ENCODE results near the gene GATA3. TPM values are rescaled to one million over a fixed set of nuclear protein-coding genes. Genes with fewer than 3 reads are reported as not detected.

GATA3 gene
- total RNA-seq, 1 donor from 2014 or later, result 17.6 TPM

DNA sequence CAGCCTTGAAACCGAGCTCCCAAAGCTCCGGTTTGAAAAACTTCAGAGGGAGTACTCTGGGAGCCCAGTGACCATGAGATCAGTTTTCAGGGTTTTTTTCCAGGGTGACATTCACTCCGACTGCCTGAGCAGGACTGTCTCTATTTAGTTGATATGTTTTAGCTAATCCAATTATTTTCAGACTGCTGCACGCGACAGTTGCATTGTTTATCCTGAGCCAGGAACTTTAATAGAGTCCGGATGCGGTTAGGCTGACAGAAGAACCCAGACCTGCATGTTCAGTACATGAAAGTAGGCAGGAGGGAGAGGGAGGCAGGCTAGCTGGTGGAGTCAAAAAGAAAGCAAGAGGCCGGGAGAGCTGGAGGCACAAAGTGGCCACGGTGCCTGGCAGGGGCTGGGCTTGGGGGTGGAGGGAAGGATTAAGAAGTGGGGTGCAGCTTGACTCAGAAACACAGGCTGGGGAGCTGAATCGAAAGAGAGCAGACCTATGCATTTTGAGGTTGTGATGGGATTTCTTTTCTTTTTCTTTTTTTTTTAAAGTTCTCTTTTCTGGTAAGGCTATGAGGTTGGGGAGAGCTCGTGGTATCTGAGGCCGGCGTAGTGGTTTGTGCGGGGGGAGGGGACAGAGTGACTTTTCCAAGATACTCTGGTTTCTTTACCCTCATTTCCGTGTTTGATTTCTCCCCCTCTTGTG, 5.7 kb downstream of the GATA3 start:
- Histone ChIP-seq H3K36me3 (ENCODE audit: insufficient read depth, low read length) (no peaks in the 10 kb centered on the region), H3K4me3 (ENCODE audit: insufficient read depth, low read depth, low read length) (peak overlapping the region; percentile 35), H3K9ac (ENCODE audit: low read length) (peak overlapping the region; percentile 8), H2AFZ (ENCODE audit: low read depth, low read length) (peak overlapping the region; percentile 62), H3K9me3 (ENCODE audit: insufficient read depth, low read depth, low read length) (no peaks in the 10 kb centered on the region), H3K4me1 (ENCODE audit: insufficient read depth, low read length) (peaks cover 21% of the 10 kb centered on the region), H3K27me3 (ENCODE audit: insufficient read depth, low read length) (peaks cover 44% of the 10 kb centered on the region), H4K20me1 (ENCODE audit: insufficient read depth, low read length) (no peaks in the 10 kb centered on the region), H3K27ac (ENCODE audit: low read depth, low read length) (peak overlapping the region; percentile 13), H3K79me2 (ENCODE audit: insufficient read depth, low read length) (no peaks in the 10 kb centered on the region), H3K4me2 (ENCODE audit: low read length) (peak overlapping the region; percentile 85)
- no peak for FAIRE-seq
- TF ChIP-seq EZH2 (IDR thresholded peaks at IDR 0.05; ENCODE audit: insufficient read depth, low read length), result no peak
- H3K4me1 Mint-ChIP-seq (ENCODE audit: low read depth, unreplicated experiment), result peaks cover 56% of the 10 kb centered on the region
- peak overlapping the region; percentile 80 for H3K27ac Mint-ChIP-seq (ENCODE audit: unreplicated experiment)
- H3K27me3 Mint-ChIP-seq (ENCODE audit: low read depth, unreplicated experiment), result peaks cover 22% of the 10 kb centered on the region
- peaks cover 10% of the 10 kb centered on the region for H3K36me3 Mint-ChIP-seq (ENCODE audit: low read depth, unreplicated experiment)
- peak; percentile 67 for DNase-seq (ENCODE audit: low read depth)
- no peaks in the 10 kb centered on the region for H3K9me3 Mint-ChIP-seq (ENCODE audit: unreplicated experiment)
- H3K4me3 Mint-ChIP-seq (ENCODE audit: unreplicated experiment), result peak overlapping the region; percentile 99

DNA sequence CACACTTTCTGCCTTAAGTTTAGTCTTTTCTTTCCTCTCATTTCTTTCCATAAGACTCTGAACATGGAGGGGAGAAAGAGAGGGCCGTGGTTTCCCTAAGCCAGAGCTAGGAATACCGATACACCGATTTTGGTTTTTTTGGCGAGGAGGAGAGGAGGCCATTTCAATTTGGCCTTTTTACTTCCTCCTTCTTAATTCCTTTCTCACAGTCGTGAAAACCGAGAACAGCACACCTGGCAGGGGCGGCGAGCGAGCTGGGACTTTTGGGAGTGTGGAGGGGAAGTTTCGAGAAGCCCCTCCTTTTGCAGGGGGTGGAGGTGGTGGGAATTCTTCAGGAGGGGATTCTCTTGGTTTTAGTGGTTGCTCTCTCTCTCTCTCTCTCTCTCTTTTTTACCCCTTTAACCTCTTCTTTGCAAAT, 6.2 kb downstream of the GATA3 start:
- Mint-ChIP-seq H3K27ac (ENCODE audit: unreplicated experiment) (peak overlapping the region; percentile 80), H3K27me3 (ENCODE audit: low read depth, unreplicated experiment) (peaks cover 22% of the 10 kb centered on the region), H3K36me3 (ENCODE audit: low read depth, unreplicated experiment) (peaks cover 10% of the 10 kb centered on the region), H3K4me1 (ENCODE audit: low read depth, unreplicated experiment) (peaks cover 61% of the 10 kb centered on the region), H3K4me3 (ENCODE audit: unreplicated experiment) (peak overlapping the region; percentile 99), H3K9me3 (ENCODE audit: unreplicated experiment) (no peaks in the 10 kb centered on the region)
- TF ChIP-seq, protein P1, sequence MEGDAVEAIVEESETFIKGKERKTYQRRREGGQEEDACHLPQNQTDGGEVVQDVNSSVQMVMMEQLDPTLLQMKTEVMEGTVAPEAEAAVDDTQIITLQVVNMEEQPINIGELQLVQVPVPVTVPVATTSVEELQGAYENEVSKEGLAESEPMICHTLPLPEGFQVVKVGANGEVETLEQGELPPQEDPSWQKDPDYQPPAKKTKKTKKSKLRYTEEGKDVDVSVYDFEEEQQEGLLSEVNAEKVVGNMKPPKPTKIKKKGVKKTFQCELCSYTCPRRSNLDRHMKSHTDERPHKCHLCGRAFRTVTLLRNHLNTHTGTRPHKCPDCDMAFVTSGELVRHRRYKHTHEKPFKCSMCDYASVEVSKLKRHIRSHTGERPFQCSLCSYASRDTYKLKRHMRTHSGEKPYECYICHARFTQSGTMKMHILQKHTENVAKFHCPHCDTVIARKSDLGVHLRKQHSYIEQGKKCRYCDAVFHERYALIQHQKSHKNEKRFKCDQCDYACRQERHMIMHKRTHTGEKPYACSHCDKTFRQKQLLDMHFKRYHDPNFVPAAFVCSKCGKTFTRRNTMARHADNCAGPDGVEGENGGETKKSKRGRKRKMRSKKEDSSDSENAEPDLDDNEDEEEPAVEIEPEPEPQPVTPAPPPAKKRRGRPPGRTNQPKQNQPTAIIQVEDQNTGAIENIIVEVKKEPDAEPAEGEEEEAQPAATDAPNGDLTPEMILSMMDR (IDR thresholded peaks at IDR 0.05; ENCODE audit: insufficient read depth, low read depth, low read length), result no peak
- no peak for TF ChIP-seq EZH2 (IDR thresholded peaks at IDR 0.05; ENCODE audit: insufficient read depth, low read length)
- Histone ChIP-seq H3K4me1 (ENCODE audit: insufficient read depth, low read length) (peaks cover 21% of the 10 kb centered on the region), H3K27ac (ENCODE audit: low read depth, low read length) (no peak overlapping the region), H3K36me3 (ENCODE audit: insufficient read depth, low read length) (no peaks in the 10 kb centered on the region), H3K79me2 (ENCODE audit: insufficient read depth, low read length) (no peaks in the 10 kb centered on the region), H4K20me1 (ENCODE audit: insufficient read depth, low read length) (no peaks in the 10 kb centered on the region), H2AFZ (ENCODE audit: low read depth, low read length) (peak overlapping the region; percentile 62), H3K27me3 (ENCODE audit: insufficient read depth, low read length) (peaks cover 41% of the 10 kb centered on the region), H3K4me2 (ENCODE audit: low read length) (peak overlapping the region; percentile 85), H3K9ac (ENCODE audit: low read length) (peak overlapping the region; percentile 8), H3K4me3 (ENCODE audit: insufficient read depth, low read depth, low read length) (no peak overlapping the region), H3K9me3 (ENCODE audit: insufficient read depth, low read depth, low read length) (no peaks in the 10 kb centered on the region)
- no peak for DNase-seq (ENCODE audit: low read depth)
- no peak for FAIRE-seq

DNA sequence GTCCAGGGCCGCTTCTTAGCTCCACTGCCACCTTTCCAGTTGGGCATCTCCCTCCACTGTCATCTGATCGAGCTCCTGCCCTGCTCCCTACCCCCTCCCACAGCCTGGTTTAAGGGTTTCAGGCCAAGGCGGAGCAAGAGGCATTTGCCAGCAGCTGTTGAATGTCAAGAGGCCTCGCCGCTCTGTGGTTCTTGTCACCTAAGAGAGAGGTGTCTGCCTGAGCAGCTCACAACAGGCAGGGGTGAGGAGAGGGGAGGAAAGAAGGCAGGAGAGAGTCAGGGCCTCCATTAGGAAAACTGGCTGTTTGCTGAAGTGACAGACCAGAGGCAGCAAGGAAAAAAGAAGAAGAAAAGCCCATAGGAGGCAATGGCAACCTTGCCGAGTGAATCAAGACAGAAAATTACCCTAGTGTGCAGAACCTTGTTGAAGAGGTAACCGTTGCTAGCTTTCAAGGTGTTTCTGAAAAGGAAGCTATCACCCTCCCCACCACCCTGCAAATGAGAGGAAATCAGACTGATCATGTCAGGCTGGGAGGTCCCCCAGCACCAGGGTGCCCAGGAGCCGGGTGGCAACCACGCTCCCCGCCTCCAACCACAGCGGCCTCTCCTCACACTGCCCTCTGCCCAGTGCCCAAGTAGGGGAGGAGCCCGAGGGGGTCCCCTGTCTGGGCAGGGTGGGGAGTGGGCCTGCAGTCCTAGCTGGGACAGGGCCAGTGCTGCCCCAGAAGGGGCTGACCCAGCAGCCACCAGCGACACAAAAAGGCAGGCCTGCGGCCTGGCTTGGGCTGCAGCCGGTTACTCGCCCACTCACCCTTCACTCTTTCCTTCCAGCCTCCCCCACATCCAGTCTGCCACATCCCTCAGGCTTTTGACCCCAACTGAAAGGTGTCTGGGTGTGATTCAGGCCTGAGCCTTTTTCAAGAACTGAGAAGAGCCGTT, 7.1 kb downstream of the GATA3 start:
- peaks cover 68% of the 10 kb centered on the region for H3K4me1 Mint-ChIP-seq (ENCODE audit: low read depth, unreplicated experiment)
- H3K27me3 Mint-ChIP-seq (ENCODE audit: low read depth, unreplicated experiment), result peaks cover 19% of the 10 kb centered on the region
- Histone ChIP-seq H3K79me2 (ENCODE audit: insufficient read depth, low read length) (no peaks in the 10 kb centered on the region), H3K36me3 (ENCODE audit: insufficient read depth, low read length) (no peaks in the 10 kb centered on the region), H4K20me1 (ENCODE audit: insufficient read depth, low read length) (no peaks in the 10 kb centered on the region), H2AFZ (ENCODE audit: low read depth, low read length) (no peak overlapping the region), H3K4me3 (ENCODE audit: insufficient read depth, low read depth, low read length) (no peak overlapping the region), H3K27ac (ENCODE audit: low read depth, low read length) (no peak overlapping the region), H3K9ac (ENCODE audit: low read length) (no peak overlapping the region), H3K9me3 (ENCODE audit: insufficient read depth, low read depth, low read length) (no peaks in the 10 kb centered on the region), H3K4me1 (ENCODE audit: insufficient read depth, low read length) (peaks cover 21% of the 10 kb centered on the region), H3K4me2 (ENCODE audit: low read length) (peak overlapping the region; percentile 85), H3K27me3 (ENCODE audit: insufficient read depth, low read length) (peaks cover 38% of the 10 kb centered on the region)
- no peak for TF ChIP-seq EZH2 (IDR thresholded peaks at IDR 0.05; ENCODE audit: insufficient read depth, low read length)
- TF ChIP-seq, protein P1 (IDR thresholded peaks at IDR 0.05; ENCODE audit: insufficient read depth, low read depth, low read length), result no peak
- peak overlapping the region; percentile 81 for H3K27ac Mint-ChIP-seq (ENCODE audit: unreplicated experiment)
- peaks cover 10% of the 10 kb centered on the region for H3K36me3 Mint-ChIP-seq (ENCODE audit: low read depth, unreplicated experiment)
- no peaks in the 10 kb centered on the region for H3K9me3 Mint-ChIP-seq (ENCODE audit: unreplicated experiment)
- no peak for FAIRE-seq
- peak; percentile 48 for DNase-seq (ENCODE audit: low read depth)
- H3K4me3 Mint-ChIP-seq (ENCODE audit: unreplicated experiment), result peak overlapping the region; percentile 54
